ENCODE data around the gene STC2.

- TF ChIP-seq EZH2 (IDR thresholded peaks at IDR 0.05; ENCODE audit: insufficient read depth, poor library complexity, severe bottlenecking) (no peak), EZH2phosphoT487 (IDR thresholded peaks at IDR 0.05; ENCODE audit: insufficient read depth, low read depth) (no peak)
Measured at GRCh38 chr5:173318330-173318729, 9.9 kb downstream of the STC2 start.
